GM18951 (cell line): ENCODE measurements around the gene P2RY2.

Experiments
- POLR2A ChIP-seq: IDR thresholded peaks from 4 replicates; pipeline ENCODE4 v1.6.1; 2011; ENCODE audit warnings: mild to moderate bottlenecking; ENCODE audit not compliant: insufficient read length, insufficient read depth; ENCODE audit errors: extremely low read depth
- in situ Hi-C: fragments of 300-500 bp; cut with MboI; formaldehyde crosslinking; loops from one replicate; pipeline ENCODE4 v1.12.0; 2022; ENCODE audit warnings: low sequenced_read_pairs, mixed read lengths, inconsistent platforms; ENCODE audit not compliant: unreplicated experiment

The P2RY2 gene

GRCh38 chr11:73178681-73179080, 39.4 kb upstream of the P2RY2 start:
- in situ Hi-C loops, result loop anchor here (10.0 kb wide), 2 partner anchors 344 to 454 kb away; no protein-coding TSS in a partner anchor
- no peak for TF ChIP-seq POLR2A

- in situ Hi-C loops, result loop anchor here (5.0 kb wide), 1 partner anchor 104 kb away; no protein-coding TSS in a partner anchor
- TF ChIP-seq POLR2A, result no peak
These were observed 35.2 kb upstream of the P2RY2 start for GRCh38 chr11:73182824-73183321.

GRCh38 chr11:73184953-73185671, 33.0 kb upstream of the P2RY2 start:
- in situ Hi-C loops, result loop anchor here (5.0 kb wide), 1 partner anchor 102 kb away; no protein-coding TSS in a partner anchor
- TF ChIP-seq POLR2A, result no peak

GRCh38 chr11:73185680-73186293, 32.3 kb upstream of the P2RY2 start:
- in situ Hi-C loops, result no loop called here
- no peak for TF ChIP-seq POLR2A

- in situ Hi-C loops, result no loop called here
These were observed 31.7 kb upstream of the P2RY2 start for GRCh38 chr11:73186294-73186850.

GRCh38 chr11:73186886-73187285, 31.2 kb upstream of the P2RY2 start:
- in situ Hi-C loops, result no loop called here
- no peak for TF ChIP-seq POLR2A

More at GRCh38 chr11:73186294-73186850, 31.7 kb upstream of the P2RY2 start:
- no peak for TF ChIP-seq POLR2A

GRCh38 chr11:73187854-73188253, 30.2 kb upstream of the P2RY2 start:
- in situ Hi-C loops, result no loop called here
- TF ChIP-seq POLR2A, result no peak

- in situ Hi-C loops, result no loop called here
These were observed 29.8 kb upstream of the P2RY2 start for GRCh38 chr11:73188301-73188700.

GRCh38 chr11:73189315-73189714, 28.8 kb upstream of the P2RY2 start:
- in situ Hi-C loops, result no loop called here
- TF ChIP-seq POLR2A, result no peak

More at GRCh38 chr11:73188301-73188700, 29.8 kb upstream of the P2RY2 start:
- no peak for TF ChIP-seq POLR2A

- in situ Hi-C loops, result no loop called here
These were observed 28.1 kb upstream of the P2RY2 start for GRCh38 chr11:73189723-73190556.

GRCh38 chr11:73190557-73190885, 27.6 kb upstream of the P2RY2 start:
- no peak for TF ChIP-seq POLR2A
- in situ Hi-C loops, result no loop called here

More at GRCh38 chr11:73189723-73190556, 28.1 kb upstream of the P2RY2 start:
- TF ChIP-seq POLR2A, result no peak

GRCh38 chr11:73191151-73191550, 26.9 kb upstream of the P2RY2 start:
- in situ Hi-C loops, result no loop called here
- no peak for TF ChIP-seq POLR2A

GRCh38 chr11:73192272-73192671, 25.8 kb upstream of the P2RY2 start:
- in situ Hi-C loops, result no loop called here

More at GRCh38 chr11:73192272-73192671, 25.8 kb upstream of the P2RY2 start:
- no peak for TF ChIP-seq POLR2A
